Midbrain (tissue), 1 donor: Measurements from ENCODE around the gene CDHR3.

ENCODE experiments used
- DNase-seq: peaks from one replicate; lab custom pipeline; 2025; lab: John Stamatoyannopoulos, UW

The CDHR3 gene

DNA sequence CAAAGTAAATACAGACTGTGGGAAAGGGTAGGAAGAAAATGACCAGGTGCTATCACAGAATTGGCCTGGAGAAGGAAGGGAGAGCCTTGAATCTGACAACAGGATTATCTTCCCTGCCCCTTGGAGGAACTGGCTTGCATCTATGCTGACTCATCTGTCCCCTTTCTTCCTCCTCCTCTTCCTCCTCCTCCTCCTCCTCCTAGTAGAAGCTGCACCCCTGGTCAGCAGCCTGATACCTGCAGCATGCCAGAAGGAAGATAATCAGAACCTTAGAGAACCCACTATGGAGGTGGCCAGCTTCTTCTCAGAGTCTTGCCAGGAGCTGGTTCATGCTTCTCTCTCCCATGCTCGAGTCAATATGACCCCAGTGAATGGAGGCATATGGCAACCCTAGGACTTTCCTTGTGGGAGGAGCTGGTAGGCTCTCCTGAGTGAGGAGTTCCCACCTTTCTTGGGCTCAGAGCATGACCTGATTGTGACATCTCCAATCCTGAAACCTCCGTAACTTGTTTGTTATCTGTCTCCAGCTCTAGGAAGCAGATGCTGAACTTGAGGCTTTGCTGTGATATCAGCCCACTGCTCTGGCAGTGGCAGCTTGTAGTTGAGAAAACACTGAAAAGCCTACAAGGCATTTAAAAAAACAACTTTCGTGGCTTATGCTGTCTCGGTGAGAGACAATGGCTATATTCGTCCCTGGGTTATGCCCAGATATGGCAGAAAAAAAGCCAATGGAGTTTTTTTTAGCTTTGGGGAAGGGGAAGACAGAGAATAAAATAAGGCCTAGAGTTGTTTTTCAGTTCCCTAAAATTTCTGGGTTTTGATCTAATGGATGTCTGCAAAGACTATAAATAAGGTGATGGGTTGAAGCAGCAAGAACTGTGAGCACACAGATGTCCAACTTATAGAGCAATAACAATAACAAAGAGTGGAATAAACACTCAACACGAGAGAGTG lies 60.6 kb downstream of the CDHR3 start:
- no peak for DNase-seq

DNA sequence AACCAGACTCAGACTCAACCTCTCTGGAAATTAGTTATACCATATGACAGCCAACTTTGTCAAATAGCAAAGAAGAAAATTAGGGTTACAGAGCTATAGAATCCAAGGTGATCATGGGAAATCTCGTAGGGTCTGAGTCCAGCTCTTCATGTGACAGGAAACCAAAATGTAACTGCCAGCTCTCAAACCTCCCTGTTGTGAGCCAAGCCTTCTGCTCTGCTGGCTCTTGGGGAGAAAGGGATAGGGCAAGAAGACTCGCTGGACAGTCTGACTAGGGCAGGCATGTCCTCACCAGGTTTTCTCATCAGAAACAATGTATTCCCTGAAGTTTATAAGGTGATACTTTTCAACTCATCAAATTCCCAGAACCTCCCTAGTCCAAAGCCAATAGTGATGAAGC lies 63.0 kb downstream of the CDHR3 start:
- no peak for DNase-seq

DNA sequence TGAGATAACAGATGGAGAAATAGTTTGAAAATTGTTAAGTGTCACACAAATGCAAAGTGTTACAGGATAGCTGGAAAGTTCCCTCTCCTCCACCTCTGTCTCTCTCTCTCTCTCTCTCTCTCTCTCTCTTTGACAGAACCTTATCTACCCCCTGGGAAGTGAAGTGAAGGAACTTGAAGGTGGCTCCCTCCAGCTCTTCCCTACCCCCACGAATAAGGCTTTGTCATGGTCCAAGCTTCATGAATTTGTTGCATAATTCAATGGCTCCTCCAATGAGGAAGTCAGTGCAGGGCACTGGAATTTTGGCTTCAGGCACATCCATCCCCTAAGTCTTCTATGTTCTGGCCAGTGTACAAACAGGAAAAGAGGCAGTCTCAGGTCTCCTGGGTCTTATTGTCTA lies 66.4 kb downstream of the CDHR3 start:
- no peak for DNase-seq

DNA sequence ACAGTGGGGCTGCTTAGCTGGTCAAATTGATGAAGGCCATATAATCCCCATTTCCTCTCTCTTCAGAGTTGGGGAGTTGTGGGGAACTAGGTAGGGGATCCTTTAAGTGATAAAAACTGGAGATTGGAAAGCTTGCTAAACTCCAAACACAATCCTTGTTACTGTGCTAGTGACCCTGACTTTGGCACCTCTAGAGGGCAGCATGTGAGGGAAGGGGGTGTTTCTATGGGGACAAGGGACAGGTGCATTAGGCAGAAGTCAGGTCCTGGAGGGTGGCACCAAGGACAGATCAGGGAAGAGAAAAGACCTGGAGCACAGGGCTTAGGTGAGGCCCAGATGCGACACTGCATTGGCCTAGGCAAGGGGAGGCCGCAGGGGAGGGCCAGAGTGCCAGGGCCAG lies 66.9 kb downstream of the CDHR3 start:
- no peak for DNase-seq

DNA sequence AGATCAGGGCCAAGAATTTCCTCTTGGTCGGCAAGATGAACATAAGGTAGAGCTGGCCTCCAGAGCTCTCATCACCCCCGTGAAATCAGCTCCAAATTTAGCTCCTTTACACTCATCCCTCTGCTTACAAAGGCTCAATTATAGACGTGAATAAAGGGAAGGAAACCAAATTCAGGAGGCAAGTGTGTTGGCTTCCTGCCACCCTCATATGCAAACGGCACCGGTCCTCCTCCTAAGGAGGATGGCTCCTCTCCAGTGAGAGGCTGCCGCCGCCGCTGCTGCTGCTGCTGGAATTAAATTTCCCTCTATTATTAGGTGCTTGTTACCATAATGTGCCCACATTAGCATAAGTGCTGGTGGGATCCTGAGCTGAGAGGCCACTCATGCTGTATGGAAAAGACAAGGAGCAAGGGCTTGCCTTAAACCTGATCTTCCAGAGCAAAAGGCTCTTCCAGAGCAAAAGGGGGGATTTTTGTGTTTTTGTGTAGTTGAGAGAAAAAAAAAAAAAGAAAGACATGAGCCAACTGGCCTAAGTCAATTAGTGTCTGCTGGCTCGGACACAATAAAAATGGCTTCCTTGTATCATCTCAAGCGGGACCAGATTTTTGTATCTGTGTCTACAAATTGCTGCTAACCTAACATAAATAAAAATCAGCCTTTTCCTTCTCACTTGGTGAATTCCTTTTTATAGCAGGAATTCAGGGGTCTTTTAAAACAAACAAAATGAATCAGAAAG lies 68.4 kb downstream of the CDHR3 start:
- peak; percentile 47 for DNase-seq

DNA sequence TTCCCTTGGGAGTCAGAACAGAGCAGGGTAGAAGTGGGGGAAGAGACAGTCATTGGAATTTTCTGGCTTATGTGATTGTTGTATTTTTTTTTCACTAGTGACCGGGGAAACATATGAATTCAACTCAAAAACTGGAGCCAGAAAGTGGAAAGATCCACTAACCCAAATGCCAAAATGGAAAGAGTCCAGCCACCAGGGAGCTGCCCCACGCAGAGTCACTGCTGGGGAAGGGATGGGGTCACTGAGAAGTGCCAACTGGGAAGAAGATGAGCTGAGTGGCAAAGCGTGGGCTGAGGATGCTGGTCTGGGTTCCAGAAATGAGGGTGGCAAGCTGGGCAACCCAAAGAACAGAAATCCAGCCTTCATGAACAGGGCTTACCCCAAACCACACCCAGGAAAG lies 69.2 kb downstream of the CDHR3 start:
- no peak for DNase-seq

DNA sequence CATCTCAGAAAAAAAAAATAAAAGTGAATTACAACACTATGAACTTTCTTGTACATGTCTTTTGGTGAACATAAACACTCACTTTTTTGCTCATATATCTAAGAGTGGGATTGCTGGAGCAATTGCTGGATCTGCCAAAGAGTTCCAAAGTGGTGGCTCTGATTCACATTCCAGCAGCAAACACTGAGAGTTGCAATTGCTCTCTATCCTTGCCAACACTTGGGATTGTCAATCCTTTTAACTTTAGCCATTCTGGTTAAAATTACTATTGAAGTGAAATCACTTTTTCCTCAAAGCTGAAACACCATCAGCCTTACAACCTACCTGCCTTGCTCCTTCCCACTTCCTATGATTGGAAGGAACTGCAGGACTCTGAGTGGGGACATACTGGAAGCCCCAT lies 70.7 kb downstream of the CDHR3 start:
- DNase-seq = no peak

DNA sequence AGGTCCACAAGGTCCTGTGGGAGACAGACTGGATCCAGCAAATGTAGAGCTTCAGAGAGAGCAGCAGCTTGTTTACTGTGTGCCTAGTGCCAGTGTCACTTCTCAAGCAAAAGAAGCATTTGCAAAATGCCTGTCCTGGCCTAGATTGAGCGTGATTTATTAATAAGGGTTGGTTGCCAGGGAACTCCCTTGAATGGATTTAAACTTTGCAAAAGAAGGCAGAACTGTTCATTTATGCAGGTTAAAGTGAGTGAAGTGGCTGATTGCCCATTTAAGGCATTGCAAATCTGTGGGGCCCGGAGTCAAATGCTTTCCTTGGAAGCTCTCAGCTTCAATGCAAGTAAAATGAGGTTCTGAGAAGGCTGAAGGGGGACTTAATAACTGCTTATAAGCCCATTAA lies 71.3 kb downstream of the CDHR3 start:
- no peak for DNase-seq

DNA sequence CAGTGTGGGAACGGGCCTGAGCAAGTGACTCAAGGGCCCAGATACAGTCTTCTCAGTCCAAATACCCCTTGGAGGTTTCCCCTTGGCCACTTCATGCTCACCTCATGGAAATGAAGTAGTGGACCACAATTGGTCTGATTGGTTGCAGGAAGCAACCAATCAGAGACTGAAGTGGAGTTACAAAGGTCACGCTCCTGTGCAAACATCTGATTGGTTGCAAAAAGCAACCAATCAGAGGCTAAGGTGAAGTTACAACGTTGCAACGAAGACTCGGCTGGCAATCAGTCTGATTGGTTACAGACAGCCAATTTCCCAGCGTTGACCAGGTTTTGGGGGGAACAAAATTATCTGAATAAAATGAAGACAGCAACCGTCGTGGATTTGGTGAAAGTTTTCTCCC lies 72.5 kb downstream of the CDHR3 start:
- DNase-seq = no peak

DNA sequence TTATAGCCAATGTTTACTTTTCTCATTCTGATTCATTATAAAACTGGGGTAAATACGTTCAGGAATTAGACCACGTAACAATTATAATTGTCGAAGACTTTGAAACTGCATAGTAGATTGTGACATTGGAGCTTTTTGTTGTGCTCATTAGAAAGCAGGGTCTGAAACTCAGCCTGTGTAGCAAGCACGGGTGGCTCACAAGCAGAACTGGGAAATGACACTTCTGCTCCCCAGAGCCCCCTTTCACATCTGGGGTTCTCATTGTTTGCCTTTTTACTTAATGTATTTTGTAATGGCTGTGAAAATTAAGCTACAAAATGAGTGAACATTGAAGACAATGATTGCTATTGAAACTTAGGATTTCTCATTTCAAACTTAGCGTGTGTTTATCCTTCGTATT lies 72.9 kb downstream of the CDHR3 start:
- DNase-seq = no peak

DNA sequence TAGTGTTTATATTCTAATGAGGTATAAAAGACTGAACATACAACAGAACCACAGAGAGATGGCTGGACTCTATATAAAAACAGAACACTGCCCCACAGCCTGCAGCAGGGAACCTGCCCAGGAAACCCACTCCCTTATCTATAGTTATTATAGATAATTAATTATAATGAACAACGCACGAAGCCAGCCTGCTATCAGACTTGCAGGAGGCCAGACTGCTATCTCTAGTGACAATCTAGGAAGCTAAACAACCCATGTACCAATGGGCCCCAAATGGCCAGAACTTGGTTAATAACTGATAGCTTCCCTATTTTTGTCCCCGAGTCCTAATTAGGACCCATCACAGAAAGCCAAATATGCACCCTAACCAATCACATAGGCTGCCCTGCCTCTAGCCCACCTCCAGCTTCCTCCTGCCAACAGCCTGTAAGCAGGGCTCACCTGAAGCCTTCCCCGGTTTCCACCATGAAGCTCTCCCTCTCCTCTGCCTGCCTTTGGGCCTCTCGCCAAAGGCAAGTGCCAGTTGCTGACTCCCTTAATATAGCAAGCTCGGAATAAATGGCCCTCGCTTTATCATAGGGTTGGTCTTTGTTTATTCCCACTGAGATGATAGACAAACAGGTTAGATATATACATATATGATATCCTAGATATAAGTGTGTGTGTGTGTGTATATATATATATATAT lies 74.6 kb downstream of the CDHR3 start:
- DNase-seq = no peak

DNA sequence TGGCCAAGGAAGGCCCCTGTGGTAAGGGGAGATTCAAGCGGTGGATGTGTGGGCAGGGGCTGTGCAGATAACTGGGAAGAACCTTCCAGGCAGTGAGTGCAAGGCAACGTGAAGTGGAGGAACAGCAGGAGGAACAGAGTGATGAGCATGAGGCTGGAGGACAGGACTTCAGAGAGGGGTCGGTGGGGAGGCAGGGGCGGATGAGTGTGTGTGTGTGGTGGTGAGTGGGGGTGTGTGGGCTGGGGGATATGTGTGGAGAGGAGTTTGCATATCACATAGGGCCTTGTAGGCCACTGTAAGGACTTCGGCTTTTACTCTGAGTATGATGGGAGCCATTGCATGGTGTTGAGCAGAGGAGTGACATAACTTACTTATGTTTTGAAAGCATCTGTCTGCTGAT lies 75.2 kb downstream of the CDHR3 start:
- no peak for DNase-seq

DNA sequence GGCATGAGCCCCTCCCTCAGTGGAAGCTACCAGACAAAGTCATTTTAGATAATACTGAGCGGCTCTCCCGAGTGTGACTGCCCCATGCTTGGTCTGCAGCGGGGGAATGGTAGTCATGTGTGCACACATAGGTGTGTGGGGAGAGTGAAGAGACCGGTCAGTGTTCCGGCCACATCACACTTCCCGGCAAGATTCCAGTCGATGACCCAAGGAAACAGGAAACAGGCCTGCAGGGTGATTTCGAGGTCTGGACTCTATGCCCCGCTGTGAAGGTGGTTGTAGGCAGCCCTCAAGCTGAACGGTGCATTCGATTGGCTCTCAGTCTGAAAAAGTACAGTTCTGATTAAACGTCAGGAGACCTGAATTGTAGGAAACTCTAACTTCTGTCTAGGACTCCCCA lies 75.9 kb downstream of the CDHR3 start:
- DNase-seq = no peak

DNA sequence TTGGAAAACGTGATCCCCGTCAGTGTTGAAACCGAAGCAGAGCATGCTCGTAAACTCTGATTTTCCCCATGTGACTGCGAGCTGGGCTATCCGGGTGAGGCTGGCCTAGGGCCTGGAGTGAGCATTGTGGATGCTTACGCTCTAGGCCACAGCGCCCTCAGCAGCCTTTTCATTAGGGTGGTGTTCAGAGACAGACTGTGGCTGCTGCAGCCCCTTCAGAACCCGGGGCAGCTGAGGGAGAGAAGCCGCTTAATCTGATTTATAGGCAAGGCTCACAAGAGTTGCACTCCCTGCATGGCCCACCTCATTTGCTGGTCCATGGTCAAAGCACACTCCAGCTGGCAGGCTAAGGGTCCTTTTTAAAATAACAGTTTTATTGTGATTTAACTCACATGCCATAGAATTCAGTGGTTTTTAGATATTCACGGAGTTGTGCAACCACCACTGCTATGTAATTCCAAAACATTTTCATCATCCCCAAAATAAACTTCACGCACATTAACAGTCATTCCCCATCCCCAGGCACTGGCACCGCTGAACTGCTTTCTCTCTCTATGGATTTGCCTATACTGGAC lies 76.5 kb downstream of the CDHR3 start:
- no peak for DNase-seq

DNA sequence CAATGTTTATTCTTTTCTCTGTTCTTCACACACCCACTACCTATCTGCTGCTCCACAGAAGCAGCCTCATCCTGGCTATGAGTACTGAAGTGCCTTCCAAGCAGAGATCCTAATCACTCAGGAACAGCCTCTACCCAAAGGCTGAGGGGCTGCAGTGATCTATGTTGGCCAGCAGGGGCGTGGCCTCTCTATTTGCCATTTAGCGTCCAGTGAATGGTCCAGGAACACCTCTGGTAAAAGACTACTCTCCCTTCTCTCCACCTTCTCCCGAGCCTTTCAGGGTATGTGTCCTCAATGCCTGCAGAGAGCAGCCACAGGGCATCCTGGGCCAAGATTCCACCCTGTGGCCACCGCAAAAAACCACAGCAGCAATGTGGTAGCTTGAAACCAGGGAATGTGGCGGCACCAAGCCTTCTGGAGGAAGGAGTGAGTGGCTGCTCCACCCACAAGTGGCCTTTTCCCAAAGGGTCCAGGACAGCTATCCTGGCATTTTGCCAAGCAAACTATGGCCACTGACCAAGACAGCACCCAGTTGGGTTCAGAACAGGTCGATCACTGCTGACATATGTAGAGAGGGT lies 78.2 kb downstream of the CDHR3 start:
- no peak for DNase-seq

DNA sequence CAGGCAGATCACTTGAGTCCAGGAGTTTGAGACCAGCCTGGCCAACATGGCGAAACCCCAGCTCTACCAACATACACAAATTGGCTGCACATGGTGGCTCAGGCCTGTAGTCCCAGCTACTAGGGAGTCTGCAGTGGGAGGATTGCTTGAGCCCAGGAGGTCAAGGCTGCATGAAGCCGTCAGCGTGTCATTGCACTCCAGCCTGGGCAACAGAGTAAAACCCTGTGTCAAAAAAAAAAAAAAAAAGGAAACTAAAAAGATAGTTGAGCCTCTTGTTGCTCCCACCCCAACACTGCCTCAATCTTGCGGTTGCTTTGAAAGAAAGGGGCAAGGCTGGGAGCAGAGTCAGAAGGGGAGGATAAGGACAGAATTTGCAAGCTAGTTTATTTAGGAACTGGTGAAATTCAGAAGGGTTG lies 79.1 kb downstream of the CDHR3 start:
- DNase-seq = no peak

DNA sequence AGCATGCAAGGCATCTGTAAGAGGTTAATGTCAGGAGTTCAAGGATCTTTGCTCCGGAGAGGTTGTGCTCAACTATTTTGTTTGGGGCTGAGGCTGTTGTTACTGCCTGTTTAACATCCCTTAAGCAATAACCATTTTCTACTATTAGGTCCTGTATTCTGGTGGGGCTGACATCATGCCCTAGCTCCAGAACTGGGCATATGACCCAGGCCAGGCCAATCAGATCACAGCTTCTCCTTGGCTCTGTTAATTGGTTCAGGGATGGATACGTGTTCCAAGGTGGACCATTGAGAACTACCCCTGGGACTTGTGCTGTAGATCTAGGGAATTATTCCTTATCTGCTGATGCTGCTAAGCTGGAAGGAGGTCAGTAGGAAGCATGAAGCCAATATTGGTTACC lies 82.1 kb downstream of the CDHR3 start:
- no peak for DNase-seq

DNA sequence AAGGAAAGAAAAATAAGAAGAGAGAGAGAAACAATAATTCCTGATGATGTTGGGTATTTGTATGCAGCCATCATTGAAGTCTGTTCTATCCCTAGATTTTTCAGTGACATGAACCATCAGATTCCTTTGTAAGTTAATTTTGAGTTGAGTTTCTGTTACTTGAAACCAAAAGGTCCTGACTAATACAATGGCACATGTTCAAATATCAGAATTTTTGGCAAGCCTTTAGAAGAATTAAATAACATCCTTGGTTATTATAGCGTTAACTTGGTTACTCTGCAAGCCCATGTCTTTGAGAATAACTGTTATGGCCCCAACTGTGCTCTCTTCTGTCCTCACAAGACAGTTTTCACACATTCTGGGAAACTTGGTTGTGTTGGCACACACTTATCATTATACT lies 82.5 kb downstream of the CDHR3 start:
- DNase-seq = no peak

DNA sequence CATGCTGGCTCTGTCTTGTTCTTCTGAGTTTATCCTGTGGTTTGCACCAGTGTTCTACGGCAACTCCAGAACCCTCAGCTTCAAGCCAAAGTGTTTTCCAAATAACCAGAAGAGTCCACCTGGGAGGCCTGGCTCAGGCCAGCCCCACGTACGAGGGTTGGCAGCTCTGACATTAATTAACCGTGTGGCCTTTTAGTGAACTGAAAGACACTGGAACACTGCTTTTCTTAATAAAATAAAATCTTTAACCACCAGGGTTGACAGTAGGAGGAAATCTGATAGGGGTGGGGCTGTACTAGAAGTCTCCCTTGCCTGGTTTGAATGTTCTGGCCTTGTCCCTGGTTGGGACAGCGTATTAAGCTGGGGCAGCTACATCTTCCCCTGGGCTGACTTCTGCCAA lies 84.1 kb downstream of the CDHR3 start:
- DNase-seq = no peak

DNA sequence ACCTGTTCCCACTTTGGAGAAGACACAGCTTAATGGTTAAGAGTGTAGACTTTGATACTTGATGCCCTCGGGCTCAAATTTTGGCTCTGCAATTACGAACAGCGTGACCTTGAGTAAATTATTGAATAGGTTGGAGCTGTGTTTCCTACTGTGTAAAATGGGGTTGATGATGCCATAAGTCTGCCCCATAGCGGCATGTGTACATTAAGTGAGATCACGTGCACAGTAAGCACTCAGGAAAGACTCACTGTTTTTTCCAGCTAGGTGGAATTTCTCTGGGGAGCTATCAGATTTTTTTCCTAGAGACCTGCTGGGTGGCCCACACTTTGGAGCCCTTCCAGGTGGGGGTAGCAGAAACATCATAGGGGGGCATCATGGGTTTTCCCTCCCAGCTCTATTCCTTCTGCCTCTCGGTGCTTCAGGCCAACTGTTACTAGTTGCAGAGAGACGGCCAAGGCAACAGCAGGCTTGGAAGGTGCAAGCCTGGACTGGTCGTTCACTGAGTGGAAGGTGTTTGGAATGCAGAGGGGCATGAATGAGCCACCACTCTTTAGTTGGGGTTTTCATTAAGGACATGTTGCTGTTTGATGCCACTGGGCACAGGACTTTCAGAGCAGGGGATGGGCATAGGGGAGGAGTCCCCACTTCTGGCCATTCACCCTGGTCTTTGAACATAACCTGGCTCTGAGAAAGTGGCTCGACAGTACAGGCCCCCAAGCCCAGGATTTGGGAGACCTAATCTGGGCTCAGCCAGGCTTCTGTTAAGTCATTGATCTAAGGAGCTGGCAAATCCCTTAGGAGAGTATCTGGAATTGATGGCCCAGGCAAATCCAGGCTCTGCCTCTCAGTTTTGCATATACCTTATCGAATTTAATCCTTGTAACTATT lies 85.0 kb downstream of the CDHR3 start:
- no peak for DNase-seq

DNA sequence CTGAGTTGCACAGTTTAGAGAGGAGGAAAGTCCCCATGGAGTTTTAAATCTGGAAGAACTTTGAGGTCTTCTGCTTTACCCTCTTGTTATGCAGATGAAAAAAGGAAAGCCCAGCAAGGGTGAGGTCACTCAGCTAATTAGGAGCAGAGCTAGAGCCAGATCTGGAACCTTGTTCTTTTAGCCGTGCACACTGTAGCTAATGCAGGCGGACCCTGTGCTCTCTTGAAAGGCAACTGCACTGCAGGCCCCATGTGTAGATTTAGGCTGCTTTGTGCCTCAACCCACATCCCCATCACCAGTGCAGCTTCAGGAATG lies 85.6 kb downstream of the CDHR3 start:
- DNase-seq = no peak
